ENCODE results near the gene MAST2.

Gene MAST2

DNA sequence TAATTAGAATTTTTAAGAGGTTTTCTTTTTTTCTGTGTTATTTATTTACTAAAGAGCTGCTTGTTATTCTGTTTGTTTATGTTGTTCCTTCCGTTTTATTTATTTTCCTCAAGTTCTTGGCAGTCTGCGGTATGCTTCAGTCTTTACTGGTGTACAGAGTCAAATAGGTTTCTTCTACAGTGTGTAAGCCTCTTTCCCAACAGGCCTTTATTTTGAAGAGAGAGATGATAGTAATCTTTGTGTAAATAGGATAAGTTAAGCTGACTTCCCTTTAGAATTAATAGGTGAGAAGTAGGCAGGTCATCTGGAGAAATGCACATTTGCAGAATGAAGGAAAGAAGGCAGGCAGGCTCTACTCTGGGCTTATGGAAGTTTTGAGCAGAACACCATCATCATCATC, 23.8 kb downstream of the MAST2 start:
- peaks cover 5% of the 10 kb centered on the region for H3K4me1 ChIP-seq (ENCODE audit: insufficient read depth, low read length, poor library complexity, severe bottlenecking)
- no peaks in the 10 kb centered on the region for H4K20me1 ChIP-seq (ENCODE audit: insufficient read depth, low read length, poor library complexity, severe bottlenecking)
- no peak overlapping the region for H3K9ac ChIP-seq (ENCODE audit: low read depth, low read length, poor library complexity, severe bottlenecking)
- no peaks in the 10 kb centered on the region for H3K27me3 ChIP-seq (ENCODE audit: insufficient read depth, low read length, poor library complexity, severe bottlenecking)
- H3K4me3 ChIP-seq (ENCODE audit: low read length, poor library complexity, severe bottlenecking) = no peak overlapping the region
- H3K4me2 ChIP-seq (ENCODE audit: low read depth, low read length, poor library complexity, severe bottlenecking) = no peak overlapping the region
- TF ChIP-seq, protein P1, sequence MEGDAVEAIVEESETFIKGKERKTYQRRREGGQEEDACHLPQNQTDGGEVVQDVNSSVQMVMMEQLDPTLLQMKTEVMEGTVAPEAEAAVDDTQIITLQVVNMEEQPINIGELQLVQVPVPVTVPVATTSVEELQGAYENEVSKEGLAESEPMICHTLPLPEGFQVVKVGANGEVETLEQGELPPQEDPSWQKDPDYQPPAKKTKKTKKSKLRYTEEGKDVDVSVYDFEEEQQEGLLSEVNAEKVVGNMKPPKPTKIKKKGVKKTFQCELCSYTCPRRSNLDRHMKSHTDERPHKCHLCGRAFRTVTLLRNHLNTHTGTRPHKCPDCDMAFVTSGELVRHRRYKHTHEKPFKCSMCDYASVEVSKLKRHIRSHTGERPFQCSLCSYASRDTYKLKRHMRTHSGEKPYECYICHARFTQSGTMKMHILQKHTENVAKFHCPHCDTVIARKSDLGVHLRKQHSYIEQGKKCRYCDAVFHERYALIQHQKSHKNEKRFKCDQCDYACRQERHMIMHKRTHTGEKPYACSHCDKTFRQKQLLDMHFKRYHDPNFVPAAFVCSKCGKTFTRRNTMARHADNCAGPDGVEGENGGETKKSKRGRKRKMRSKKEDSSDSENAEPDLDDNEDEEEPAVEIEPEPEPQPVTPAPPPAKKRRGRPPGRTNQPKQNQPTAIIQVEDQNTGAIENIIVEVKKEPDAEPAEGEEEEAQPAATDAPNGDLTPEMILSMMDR (conservative IDR thresholded peaks at IDR 0.05; ENCODE audit: low read length) = no peak
- no peak for TF ChIP-seq EZH2phosphoT487 (IDR thresholded peaks at IDR 0.05; ENCODE audit: borderline replicate concordance)
- no peaks in the 10 kb centered on the region for H3K9me2 ChIP-seq (replicated peaks; ENCODE audit: low read depth, low read length)
- no peaks in the 10 kb centered on the region for H3K9me3 ChIP-seq (ENCODE audit: insufficient read depth, low read depth, low read length)
- H2AFZ ChIP-seq (ENCODE audit: low read length) = no peak overlapping the region
- peaks cover 37% of the 10 kb centered on the region; the same call in 1 of the 2 replicates for H3K36me3 ChIP-seq (ENCODE audit: insufficient read depth, low read length)
- H3K79me2 ChIP-seq (ENCODE audit: insufficient read depth, low read length) = peaks cover 12% of the 10 kb centered on the region; the same call in 1 of the 2 replicates
- no peaks in the 10 kb centered on the region for H3F3A ChIP-seq (ENCODE audit: low read depth)

DNA sequence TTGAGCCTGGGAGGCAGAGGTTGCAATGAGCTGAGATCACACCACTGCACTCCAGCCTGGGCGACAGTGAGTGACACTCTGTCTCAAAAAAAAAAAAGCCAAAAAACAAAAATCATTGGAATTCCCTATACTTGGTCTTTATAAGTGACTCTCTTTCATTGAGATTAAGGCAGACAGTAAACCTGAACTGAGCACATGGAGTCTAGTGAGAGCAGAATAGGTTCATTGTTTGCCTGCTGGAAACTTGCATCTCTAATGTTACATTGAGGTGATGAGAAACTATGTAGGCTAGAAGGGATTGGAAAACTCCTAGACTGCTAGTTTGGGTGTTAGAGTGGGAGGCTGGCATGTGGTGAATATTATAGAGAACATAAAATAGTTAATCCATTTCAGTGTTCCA, 25.4 kb downstream of the MAST2 start:
- Histone ChIP-seq H3K9me3 (ENCODE audit: insufficient read depth, low read depth, low read length) (no peaks in the 10 kb centered on the region), H3K4me3 (ENCODE audit: low read length, poor library complexity, severe bottlenecking) (no peak overlapping the region), H3K9me2 (replicated peaks; ENCODE audit: low read depth, low read length) (no peaks in the 10 kb centered on the region), H3K79me2 (ENCODE audit: insufficient read depth, low read length) (no peaks in the 10 kb centered on the region), H4K20me1 (ENCODE audit: insufficient read depth, low read length, poor library complexity, severe bottlenecking) (no peaks in the 10 kb centered on the region), H3F3A (ENCODE audit: low read depth) (no peaks in the 10 kb centered on the region), H3K27me3 (ENCODE audit: insufficient read depth, low read length, poor library complexity, severe bottlenecking) (no peaks in the 10 kb centered on the region), H3K4me1 (ENCODE audit: insufficient read depth, low read length, poor library complexity, severe bottlenecking) (no peaks in the 10 kb centered on the region), H2AFZ (ENCODE audit: low read length) (no peak overlapping the region), H3K9ac (ENCODE audit: low read depth, low read length, poor library complexity, severe bottlenecking) (no peak overlapping the region), H3K4me2 (ENCODE audit: low read depth, low read length, poor library complexity, severe bottlenecking) (no peak overlapping the region), H3K36me3 (ENCODE audit: insufficient read depth, low read length) (peaks cover 43% of the 10 kb centered on the region; the same call in 1 of the 2 replicates)
- TF ChIP-seq EZH2phosphoT487 (IDR thresholded peaks at IDR 0.05; ENCODE audit: borderline replicate concordance) = no peak
- TF ChIP-seq, protein P1 (conservative IDR thresholded peaks at IDR 0.05; ENCODE audit: low read length) = no peak

DNA sequence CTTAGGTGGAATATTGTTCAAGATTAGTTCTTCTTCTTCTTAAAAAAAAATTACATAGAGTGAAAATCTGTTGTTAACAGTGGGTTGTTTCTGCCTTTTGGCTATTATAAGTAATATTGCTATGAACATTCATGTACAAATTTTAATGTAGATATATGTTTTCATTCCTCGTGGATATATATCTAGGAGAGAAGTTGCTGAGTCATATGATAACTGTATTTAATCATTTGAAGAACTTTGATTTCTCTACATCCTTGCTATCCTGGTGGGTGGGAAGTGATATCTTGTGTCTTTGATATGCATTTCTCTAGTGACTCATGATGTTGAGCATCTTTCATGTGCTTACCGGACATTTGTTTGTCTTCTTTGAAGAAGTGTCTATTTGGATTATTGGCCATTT, 29.9 kb downstream of the MAST2 start:
- no peak for TF ChIP-seq EZH2phosphoT487 (IDR thresholded peaks at IDR 0.05; ENCODE audit: borderline replicate concordance)
- TF ChIP-seq, protein P1 (conservative IDR thresholded peaks at IDR 0.05; ENCODE audit: low read length) = no peak

More for the DNA sequence above, 29.9 kb downstream of the MAST2 start:
- H3K79me2 ChIP-seq (ENCODE audit: insufficient read depth, low read length) = no peaks in the 10 kb centered on the region
- no peaks in the 10 kb centered on the region for H3K4me1 ChIP-seq (ENCODE audit: insufficient read depth, low read length, poor library complexity, severe bottlenecking)
- no peaks in the 10 kb centered on the region for H3K9me3 ChIP-seq (ENCODE audit: insufficient read depth, low read depth, low read length)
- no peak overlapping the region for H3K4me2 ChIP-seq (ENCODE audit: low read depth, low read length, poor library complexity, severe bottlenecking)
- peaks cover 30% of the 10 kb centered on the region; the same call in 1 of the 2 replicates for H3K36me3 ChIP-seq (ENCODE audit: insufficient read depth, low read length)
- no peaks in the 10 kb centered on the region for H3K27me3 ChIP-seq (ENCODE audit: insufficient read depth, low read length, poor library complexity, severe bottlenecking)
- H2AFZ ChIP-seq (ENCODE audit: low read length) = no peak overlapping the region
- no peaks in the 10 kb centered on the region for H3F3A ChIP-seq (ENCODE audit: low read depth)
- no peak overlapping the region for H3K4me3 ChIP-seq (ENCODE audit: low read length, poor library complexity, severe bottlenecking)
- H3K9ac ChIP-seq (ENCODE audit: low read depth, low read length, poor library complexity, severe bottlenecking) = no peak overlapping the region
- H4K20me1 ChIP-seq (ENCODE audit: insufficient read depth, low read length, poor library complexity, severe bottlenecking) = no peaks in the 10 kb centered on the region
- no peaks in the 10 kb centered on the region for H3K9me2 ChIP-seq (replicated peaks; ENCODE audit: low read depth, low read length)

Measured in Loucy (cell line).